ENCODE results near the gene SEL1L. TPM values are rescaled to one million over a fixed set of nuclear protein-coding genes. Genes with fewer than 3 reads are reported as not detected.

SEL1L gene
- total and polyA plus RNA-seq, 2 donors = 17.0 to 22.1 TPM

DNA sequence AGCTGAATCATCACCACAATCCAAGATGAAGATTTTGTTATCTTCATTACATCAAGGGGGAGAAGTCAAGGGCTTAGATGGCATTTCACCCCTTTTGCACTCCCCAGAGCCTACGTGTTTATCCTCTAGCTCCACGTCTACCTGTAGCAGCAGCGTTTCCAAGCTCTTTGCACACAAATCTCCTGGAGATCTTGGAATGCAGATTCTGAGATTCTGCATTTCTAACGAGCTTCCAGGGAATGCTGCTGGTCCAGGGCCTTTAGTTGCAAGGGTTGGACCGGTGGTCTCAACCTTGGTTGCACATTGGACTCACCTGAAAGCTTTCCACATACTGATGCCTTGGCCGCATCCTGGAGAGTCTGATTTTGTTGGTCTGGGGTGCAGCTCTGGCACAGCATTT is 84.1 kb downstream of the SEL1L start:
- no peak overlapping the region for H3K27ac ChIP-seq (ENCODE audit: low read depth in 1 of 2, low read length in 1 of 2)
- 79% methylated on average over 6 of the region's 6 CpGs for WGBS

DNA sequence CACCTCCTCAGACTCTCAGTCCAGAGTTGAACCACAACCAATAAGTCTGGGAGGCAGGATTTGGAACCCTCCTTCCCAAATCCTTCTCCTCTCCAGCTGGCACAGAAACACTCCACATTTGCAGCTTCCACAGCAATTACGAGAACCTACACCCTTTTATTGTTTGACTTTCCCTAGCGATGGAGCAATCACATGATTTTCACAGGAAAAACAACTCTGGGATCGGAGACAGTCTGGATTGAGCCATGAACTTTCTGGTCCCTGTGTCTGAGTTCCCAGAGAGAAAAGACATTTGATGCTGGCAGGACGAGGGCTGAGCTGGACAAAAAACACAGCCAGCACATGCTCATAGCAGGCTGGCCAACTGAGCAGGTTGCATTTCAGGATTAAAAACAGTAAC is 84.5 kb downstream of the SEL1L start:
- Histone ChIP-seq H3K36me3 (ENCODE audit: control insufficient read depth in 2 of 2, insufficient read depth in 2 of 2, low read length in 1 of 2) (no peaks in the 10 kb centered on the region), H3K9me3 (ENCODE audit: control insufficient read depth in 2 of 2, insufficient read depth in 1 of 2, low read length in 1 of 2) (no peaks in the 10 kb centered on the region), H3K27ac (ENCODE audit: low read depth in 1 of 2, low read length in 1 of 2) (no peak overlapping the region), H3K4me3 (ENCODE audit: low read length in 2 of 2) (no peak overlapping the region), H3K27me3 (ENCODE audit: control insufficient read depth in 2 of 2, insufficient read depth in 1 of 2, low read length in 1 of 2) (no peaks in the 10 kb centered on the region), H3K4me1 (ENCODE audit: control insufficient read depth in 2 of 2, insufficient read depth in 2 of 2, low read length in 2 of 2) (no peaks in the 10 kb centered on the region)
- no peak for DNase-seq (ENCODE audit: low read depth in 6 of 9, low spot score in 9 of 9)
- WGBS = 88% methylated on average over 4 of the region's 4 CpGs

More for the DNA sequence above, 84.1 kb downstream of the SEL1L start:
- DNase-seq (ENCODE audit: low read depth in 6 of 9, low spot score in 9 of 9) = no peak
- no peaks in the 10 kb centered on the region for H3K4me1 ChIP-seq (ENCODE audit: control insufficient read depth in 2 of 2, insufficient read depth in 2 of 2, low read length in 2 of 2)
- H3K27me3 ChIP-seq (ENCODE audit: control insufficient read depth in 2 of 2, insufficient read depth in 1 of 2, low read length in 1 of 2) = no peaks in the 10 kb centered on the region
- no peaks in the 10 kb centered on the region for H3K36me3 ChIP-seq (ENCODE audit: control insufficient read depth in 2 of 2, insufficient read depth in 2 of 2, low read length in 1 of 2)
- no peak overlapping the region for H3K4me3 ChIP-seq (ENCODE audit: low read length in 2 of 2)
- H3K9me3 ChIP-seq (ENCODE audit: control insufficient read depth in 2 of 2, insufficient read depth in 1 of 2, low read length in 1 of 2) = no peaks in the 10 kb centered on the region

DNA sequence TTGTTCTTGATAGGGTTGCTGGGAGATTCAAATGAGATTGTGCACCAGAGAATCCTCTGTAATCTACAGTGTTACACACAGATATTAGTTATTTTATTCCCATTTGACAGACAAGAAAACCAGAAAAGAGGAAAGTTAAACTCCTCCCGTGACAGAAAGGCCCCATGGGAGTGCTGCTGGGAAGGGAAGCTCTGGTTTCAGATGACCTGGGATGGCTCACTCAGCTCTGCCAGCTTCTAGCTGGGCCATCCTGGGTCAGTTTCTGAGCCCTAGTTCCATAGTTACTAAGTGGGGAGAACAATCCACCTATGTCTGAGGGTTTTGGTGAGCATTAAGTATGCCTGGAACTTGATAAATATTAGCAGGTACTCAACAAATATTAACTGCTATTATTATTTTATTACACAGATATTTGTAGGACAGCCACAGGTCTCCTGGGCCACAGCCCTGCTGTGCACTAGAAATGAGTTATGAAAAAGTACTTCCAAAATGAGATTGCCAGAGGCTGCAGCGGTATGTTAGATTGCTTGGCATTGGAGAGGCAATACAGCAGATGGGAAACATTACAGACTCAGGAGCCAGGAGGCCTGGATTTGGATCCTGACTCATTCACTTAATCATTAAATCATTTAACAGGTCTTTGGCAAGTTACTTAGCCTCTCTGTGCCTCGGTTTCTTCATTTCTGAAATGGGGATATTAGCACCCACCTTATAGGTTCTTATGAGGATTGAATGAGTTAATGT is 86.5 kb downstream of the SEL1L start:
- Histone ChIP-seq H3K4me1 (ENCODE audit: control insufficient read depth in 2 of 2, insufficient read depth in 2 of 2, low read length in 2 of 2) (no peaks in the 10 kb centered on the region), H3K4me3 (ENCODE audit: low read length in 2 of 2) (no peak overlapping the region), H3K27ac (ENCODE audit: low read depth in 1 of 2, low read length in 1 of 2) (no peak overlapping the region), H3K36me3 (ENCODE audit: control insufficient read depth in 2 of 2, insufficient read depth in 2 of 2, low read length in 1 of 2) (no peaks in the 10 kb centered on the region), H3K9me3 (ENCODE audit: control insufficient read depth in 2 of 2, insufficient read depth in 1 of 2, low read length in 1 of 2) (no peaks in the 10 kb centered on the region), H3K27me3 (ENCODE audit: control insufficient read depth in 2 of 2, insufficient read depth in 1 of 2, low read length in 1 of 2) (no peaks in the 10 kb centered on the region)
- 94% methylated on average over 3 of the region's 3 CpGs for WGBS
- DNase-seq (ENCODE audit: low read depth in 6 of 9, low spot score in 9 of 9) = no peak

DNA sequence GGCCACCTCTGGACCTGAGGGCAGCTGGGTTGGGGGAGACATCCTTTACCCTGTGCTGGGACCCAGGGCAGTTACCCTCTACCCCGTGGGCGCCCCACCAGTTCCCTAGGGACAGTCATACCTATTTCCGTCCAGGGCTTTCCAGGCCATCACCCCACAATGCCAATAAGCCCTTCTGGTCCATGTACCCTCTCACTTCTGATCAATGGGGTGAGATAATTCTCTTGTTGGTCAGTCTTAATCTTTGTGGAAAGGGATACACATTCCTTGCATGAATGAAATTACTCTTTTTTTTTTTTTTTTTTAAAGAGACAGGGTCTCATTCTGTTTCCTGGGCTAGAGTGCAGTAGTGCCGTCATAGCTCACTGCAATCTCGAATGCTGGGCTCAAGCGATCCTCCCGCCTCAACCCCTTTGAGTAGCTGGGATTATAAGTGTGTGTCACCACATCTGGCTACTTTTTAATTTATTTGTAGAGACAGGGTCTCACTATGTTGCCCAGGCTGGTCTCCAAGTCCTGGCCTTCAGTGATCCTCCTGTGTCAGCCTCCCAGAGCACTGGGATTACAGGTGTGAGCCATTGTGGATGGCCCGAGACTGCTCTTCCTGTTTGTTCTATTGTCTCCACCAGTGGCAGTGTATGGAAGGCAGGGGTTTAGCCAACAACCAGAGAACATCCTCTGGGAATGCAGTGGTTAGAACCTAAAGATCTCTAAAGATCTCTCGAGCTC is 87.2 kb downstream of the SEL1L start:
- no peak for DNase-seq (ENCODE audit: low read depth in 6 of 9, low spot score in 9 of 9)
- Histone ChIP-seq H3K9me3 (ENCODE audit: control insufficient read depth in 2 of 2, insufficient read depth in 1 of 2, low read length in 1 of 2) (no peaks in the 10 kb centered on the region), H3K36me3 (ENCODE audit: control insufficient read depth in 2 of 2, insufficient read depth in 2 of 2, low read length in 1 of 2) (no peaks in the 10 kb centered on the region), H3K27me3 (ENCODE audit: control insufficient read depth in 2 of 2, insufficient read depth in 1 of 2, low read length in 1 of 2) (no peaks in the 10 kb centered on the region), H3K4me1 (ENCODE audit: control insufficient read depth in 2 of 2, insufficient read depth in 2 of 2, low read length in 2 of 2) (no peaks in the 10 kb centered on the region), H3K27ac (ENCODE audit: low read depth in 1 of 2, low read length in 1 of 2) (no peak overlapping the region), H3K4me3 (ENCODE audit: low read length in 2 of 2) (no peak overlapping the region)
- WGBS = 97% methylated on average over 9 of the region's 9 CpGs

DNA sequence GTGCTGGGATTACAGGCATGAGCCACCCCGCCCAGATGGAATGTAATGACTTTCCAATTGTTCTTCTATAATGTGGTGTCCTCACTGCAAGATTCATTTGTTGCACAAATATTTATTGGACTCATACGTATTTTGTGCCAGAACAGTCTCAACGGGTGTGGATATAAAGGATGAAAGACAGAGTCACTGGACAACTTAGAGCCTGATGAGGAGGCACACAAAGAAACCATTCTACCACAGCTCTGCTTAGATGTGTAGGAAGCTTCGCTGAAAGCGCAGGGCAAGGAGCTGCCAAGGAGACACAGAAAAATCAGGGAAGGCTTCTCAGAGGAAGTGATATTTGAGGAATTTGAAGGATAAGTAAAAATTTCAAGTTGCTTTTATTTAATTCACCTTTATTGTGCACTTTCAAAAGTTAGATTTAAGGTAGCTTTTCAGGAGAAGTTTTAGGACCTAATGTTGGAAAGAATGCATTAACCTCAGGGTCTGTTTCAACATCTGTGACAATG is 92.0 kb downstream of the SEL1L start:
- no peak for DNase-seq (ENCODE audit: low read depth in 6 of 9, low spot score in 9 of 9)
- Histone ChIP-seq H3K4me1 (ENCODE audit: control insufficient read depth in 2 of 2, insufficient read depth in 2 of 2, low read length in 2 of 2) (peaks cover 0 to under 1% of the 10 kb centered on the region in 2 donors), H3K36me3 (ENCODE audit: control insufficient read depth in 2 of 2, insufficient read depth in 2 of 2, low read length in 1 of 2) (no peaks in the 10 kb centered on the region), H3K4me3 (ENCODE audit: low read length in 2 of 2) (no peak overlapping the region), H3K27ac (ENCODE audit: low read depth in 1 of 2, low read length in 1 of 2) (no peak overlapping the region), H3K9me3 (ENCODE audit: control insufficient read depth in 2 of 2, insufficient read depth in 1 of 2, low read length in 1 of 2) (no peaks in the 10 kb centered on the region), H3K27me3 (ENCODE audit: control insufficient read depth in 2 of 2, insufficient read depth in 1 of 2, low read length in 1 of 2) (peaks cover 15 to 23% of the 10 kb centered on the region in 2 donors)
- WGBS = 96% methylated on average over 5 of the region's 5 CpGs

- Histone ChIP-seq H3K27me3 (ENCODE audit: control insufficient read depth in 2 of 2, insufficient read depth in 1 of 2, low read length in 1 of 2) (peaks cover 27 to 36% of the 10 kb centered on the region in 2 donors), H3K36me3 (ENCODE audit: control insufficient read depth in 2 of 2, insufficient read depth in 2 of 2, low read length in 1 of 2) (no peaks in the 10 kb centered on the region), H3K4me1 (ENCODE audit: control insufficient read depth in 2 of 2, insufficient read depth in 2 of 2, low read length in 2 of 2) (peaks cover 10 to 11% of the 10 kb centered on the region in 2 donors), H3K9me3 (ENCODE audit: control insufficient read depth in 2 of 2, insufficient read depth in 1 of 2, low read length in 1 of 2) (no peaks in the 10 kb centered on the region), H3K4me3 (ENCODE audit: low read length in 2 of 2) (no peak overlapping the region), H3K27ac (ENCODE audit: low read depth in 1 of 2, low read length in 1 of 2) (no peak overlapping the region)
- 78% methylated on average over 3 of the region's 3 CpGs for WGBS
- DNase-seq (ENCODE audit: low read depth in 6 of 9, low spot score in 9 of 9) = no peak
Measured at GRCh38 chr14:81440041-81440440, 93.6 kb downstream of the SEL1L start.

DNA sequence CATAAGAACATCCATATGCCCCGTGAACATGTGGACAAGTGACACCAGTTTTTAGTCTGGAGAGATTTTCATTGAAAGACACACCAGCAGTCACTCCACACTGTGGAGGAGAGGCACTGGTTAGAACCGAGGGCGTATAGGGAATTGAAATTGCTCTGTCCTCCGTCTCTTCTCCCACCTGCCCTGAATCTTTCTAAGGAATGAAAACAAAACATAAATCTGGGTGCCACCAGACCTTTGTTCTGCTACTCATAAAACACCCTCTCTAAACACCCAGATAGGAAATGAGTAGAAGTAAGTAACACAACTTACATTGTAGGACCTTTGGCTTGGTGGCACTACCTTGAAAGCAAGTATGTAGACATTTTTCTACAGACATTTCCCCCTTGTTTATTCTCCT is 96.4 kb downstream of the SEL1L start:
- peaks cover 35 to 54% of the 10 kb centered on the region in 2 donors for H3K27me3 ChIP-seq (ENCODE audit: control insufficient read depth in 2 of 2, insufficient read depth in 1 of 2, low read length in 1 of 2)
- H3K9me3 ChIP-seq (ENCODE audit: control insufficient read depth in 2 of 2, insufficient read depth in 1 of 2, low read length in 1 of 2) = no peaks in the 10 kb centered on the region
- 49% methylated on average over 4 of the region's 4 CpGs for WGBS
- no peak overlapping the region for H3K27ac ChIP-seq (ENCODE audit: low read depth in 1 of 2, low read length in 1 of 2)
- no peaks in the 10 kb centered on the region for H3K36me3 ChIP-seq (ENCODE audit: control insufficient read depth in 2 of 2, insufficient read depth in 2 of 2, low read length in 1 of 2)
- H3K4me1 ChIP-seq (ENCODE audit: control insufficient read depth in 2 of 2, insufficient read depth in 2 of 2, low read length in 2 of 2) = peaks cover 10 to 19% of the 10 kb centered on the region in 2 donors
- H3K4me3 ChIP-seq (ENCODE audit: low read length in 2 of 2) = no peak overlapping the region
- no peak for DNase-seq (ENCODE audit: low read depth in 6 of 9, low spot score in 9 of 9)

DNA sequence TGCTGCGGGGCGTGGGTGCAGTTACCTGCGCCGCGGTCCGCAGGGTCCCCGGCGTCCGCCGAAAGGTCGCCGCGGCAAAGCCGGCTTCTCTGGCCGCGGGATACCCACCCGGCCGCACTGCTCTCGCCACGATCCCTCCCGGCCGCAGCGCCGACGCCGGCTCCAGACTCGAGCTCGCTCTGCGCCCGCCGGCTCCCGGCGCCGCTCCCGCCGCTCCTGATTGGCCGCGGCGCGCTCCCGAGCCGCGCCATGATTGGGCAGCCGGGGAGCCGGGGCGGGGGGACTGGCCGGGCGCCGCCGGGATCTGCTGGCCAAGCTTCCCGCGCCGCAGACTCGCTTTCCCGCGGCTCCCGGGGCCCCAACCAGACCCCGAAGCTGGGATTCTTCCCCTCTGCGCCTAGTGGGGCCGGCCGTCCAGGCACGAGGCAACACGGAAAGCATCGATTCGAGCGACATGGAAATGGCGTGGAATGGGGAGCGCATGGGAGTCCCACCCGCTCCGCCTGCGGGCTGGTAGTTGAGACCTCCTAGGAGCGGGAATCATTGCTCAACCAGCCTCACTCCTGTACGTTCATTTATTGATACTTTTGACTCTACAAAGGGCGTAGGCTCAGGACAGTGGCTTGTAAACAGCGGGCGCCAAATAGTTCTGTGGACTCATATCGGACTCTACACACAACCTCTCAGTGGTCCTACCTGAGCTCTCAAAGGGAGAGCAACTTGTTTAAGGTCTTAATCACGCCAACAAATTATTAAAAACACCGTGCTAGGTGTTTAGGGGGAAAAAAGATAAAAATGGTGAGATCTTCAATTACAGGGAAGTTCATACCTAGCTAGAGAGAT is 97.1 kb downstream of the SEL1L start:
- peaks cover 35 to 54% of the 10 kb centered on the region in 2 donors for H3K27me3 ChIP-seq (ENCODE audit: control insufficient read depth in 2 of 2, insufficient read depth in 1 of 2, low read length in 1 of 2)

More for the DNA sequence above, 97.1 kb downstream of the SEL1L start:
- Histone ChIP-seq H3K36me3 (ENCODE audit: control insufficient read depth in 2 of 2, insufficient read depth in 2 of 2, low read length in 1 of 2) (no peaks in the 10 kb centered on the region), H3K9me3 (ENCODE audit: control insufficient read depth in 2 of 2, insufficient read depth in 1 of 2, low read length in 1 of 2) (no peaks in the 10 kb centered on the region), H3K4me3 (ENCODE audit: low read length in 2 of 2) (peak overlapping the region; percentile 57 to 61), H3K4me1 (ENCODE audit: control insufficient read depth in 2 of 2, insufficient read depth in 2 of 2, low read length in 2 of 2) (peaks cover 10 to 19% of the 10 kb centered on the region in 2 donors), H3K27ac (ENCODE audit: low read depth in 1 of 2, low read length in 1 of 2) (no peak overlapping the region)
- WGBS = 2% methylated on average over 79 of the region's 79 CpGs
- DNase-seq (ENCODE audit: low read depth in 6 of 9, low spot score in 9 of 9) = peak in 7 of 9 donors; percentile 32 to 73 (median 47)

All from thymus (tissue), 11 donors.